Suprapubic skin (tissue), 4 donors: ENCODE measurements around the gene FLAD1.

Experiments used
- CTCF ChIP-seq, 2 donors: fragments of 200-600 bp in 1 of 2; fragments of 450-650 bp in 1 of 2; sonication (generic) in 1 of 2; IDR thresholded peaks; one replicate each; pipeline ENCODE4 v1.5.1; 2016 to 2019; ENCODE audit warnings: antibody characterized with exemption in 2 of 2, mild to moderate bottlenecking in 1 of 2, moderate library complexity in 1 of 2
- EP300 ChIP-seq: sonication (generic); formaldehyde crosslinking; IDR thresholded peaks from one replicate; pipeline ENCODE4 v1.6.1; 2017; ENCODE audit warnings: antibody characterized with exemption
- POLR2AphosphoS5 ChIP-seq, 3 donors: sonication (generic); formaldehyde crosslinking; IDR thresholded peaks; one replicate each; pipeline ENCODE4 v1.6.1; 2017; ENCODE audit warnings: antibody characterized with exemption in 3 of 3

- no peak for TF ChIP-seq CTCF (IDR thresholded peaks at IDR 0.05)
- no peak for TF ChIP-seq POLR2AphosphoS5 (IDR thresholded peaks at IDR 0.05)
- TF ChIP-seq EP300: no peak
Observed at GRCh38 chr1:155018617-155019348, 35.6 kb downstream of the FLAD1 start.
